Mammary epithelial cell (primary cell): ENCODE data around the gene GCLC.

Experiments
- CTCF ChIP-seq, 2 donors: IDR thresholded peaks in 1 of 2; conservative IDR thresholded peaks in 1 of 2; 2 replicates each; pipeline ENCODE4 v1.5.1; 2011 to 2012; ENCODE audit warnings: inconsistent platforms in 2 of 2, low read length in 2 of 2, mild to moderate bottlenecking in 2 of 2, control low read depth in 1 of 2, low read depth in 1 of 2; ENCODE audit not compliant: insufficient read depth in 1 of 2; ENCODE audit errors: extremely low read depth in 1 of 2
- EZH2 ChIP-seq: IDR thresholded peaks from 2 replicates; pipeline ENCODE4 v1.6.1; 2012; ENCODE audit warnings: low read length, inconsistent platforms, borderline replicate concordance

- TF ChIP-seq CTCF (conservative IDR thresholded peaks at IDR 0.05 in 1 of 2, IDR thresholded peaks at IDR 0.05 in 1 of 2; ENCODE audit: extremely low read depth in 1 of 2, insufficient read depth in 1 of 2, low read depth in 1 of 2, low read length in 2 of 2) (no peak), EZH2 (no peak)
Observed at GRCh38 chr6:53447865-53448264, 97.0 kb downstream of the GCLC start.
